Measurements from ENCODE around the gene NECTIN2.
"Not testable (repeated sequence)": the region's sequence is repeated elsewhere in the genome, so short reads cannot be mapped to it uniquely, and the experiment has no call there.

The NECTIN2 gene

DNA sequence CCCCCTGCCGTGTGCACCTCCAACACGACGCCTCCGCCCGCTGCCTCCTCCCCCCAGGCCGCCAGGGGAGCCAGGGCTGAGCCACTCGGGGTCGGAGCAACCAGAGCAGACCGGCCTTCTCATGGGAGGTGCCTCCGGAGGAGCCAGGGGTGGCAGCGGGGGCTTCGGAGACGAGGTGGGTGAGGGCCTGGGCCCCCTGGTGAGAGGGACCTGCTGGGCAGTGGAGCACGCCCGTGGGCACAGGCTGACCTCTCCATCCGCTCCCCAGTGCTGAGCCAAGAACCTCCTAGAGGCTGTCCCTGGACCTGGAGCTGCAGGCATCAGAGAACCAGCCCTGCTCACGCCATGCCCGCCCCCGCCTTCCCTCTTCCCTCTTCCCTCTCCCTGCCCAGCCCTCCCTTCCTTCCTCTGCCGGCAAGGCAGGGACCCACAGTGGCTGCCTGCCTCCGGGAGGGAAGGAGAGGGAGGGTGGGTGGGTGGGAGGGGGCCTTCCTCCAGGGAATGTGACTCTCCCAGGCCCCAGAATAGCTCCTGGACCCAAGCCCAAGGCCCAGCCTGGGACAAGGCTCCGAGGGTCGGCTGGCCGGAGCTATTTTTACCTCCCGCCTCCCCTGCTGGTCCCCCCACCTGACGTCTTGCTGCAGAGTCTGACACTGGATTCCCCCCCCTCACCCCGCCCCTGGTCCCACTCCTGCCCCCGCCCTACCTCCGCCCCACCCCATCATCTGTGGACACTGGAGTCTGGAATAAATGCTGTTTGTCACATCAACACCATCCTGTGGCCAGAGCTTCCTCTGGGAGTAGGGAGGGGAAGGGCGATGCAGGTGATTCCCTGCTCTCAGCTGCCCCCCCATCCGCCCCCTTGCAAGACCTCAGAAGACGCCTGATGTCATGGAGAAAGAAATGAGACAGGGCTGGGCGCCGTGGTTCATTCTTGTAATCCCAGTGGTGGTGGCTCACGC lies 25.2 kb upstream of the NECTIN2 start:
- in situ Hi-C loops (cut with HindIII; ENCODE audit: low pct_unique_long_range_greater_than_20kb, low sequenced_read_pairs) = no loop called here
- DNase-seq (ENCODE audit: low read depth in 1 of 2, low spot score in 1 of 2) = no peak
- no peak for TF ChIP-seq JUND (IDR thresholded peaks at IDR 0.05; ENCODE audit: low read depth)

DNA sequence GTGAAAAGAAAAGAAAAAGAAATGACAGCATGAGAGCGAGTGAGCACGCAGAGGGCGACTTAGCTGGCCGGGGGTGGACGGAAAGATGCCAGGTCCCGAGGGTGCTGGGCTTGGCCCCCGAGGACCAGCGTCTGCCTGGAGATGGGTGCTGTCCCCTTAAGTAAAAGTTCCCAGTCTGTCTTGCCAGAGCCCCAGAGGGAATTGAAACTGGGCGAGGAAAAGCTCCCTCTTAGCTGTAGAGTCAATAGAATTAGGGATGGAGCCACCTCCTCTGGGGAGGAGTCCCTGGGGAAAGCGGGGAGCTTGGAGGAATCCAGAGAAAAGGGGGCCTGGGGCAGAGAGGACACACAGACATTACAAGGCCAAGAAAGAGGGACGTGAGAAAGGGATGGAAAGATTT lies 23.9 kb upstream of the NECTIN2 start:
- no peak for TF ChIP-seq JUND (IDR thresholded peaks at IDR 0.05; ENCODE audit: low read depth)
- no peak for DNase-seq (ENCODE audit: low read depth in 1 of 2, low spot score in 1 of 2)
- in situ Hi-C loops (cut with HindIII; ENCODE audit: low pct_unique_long_range_greater_than_20kb, low sequenced_read_pairs) = no loop called here

DNA sequence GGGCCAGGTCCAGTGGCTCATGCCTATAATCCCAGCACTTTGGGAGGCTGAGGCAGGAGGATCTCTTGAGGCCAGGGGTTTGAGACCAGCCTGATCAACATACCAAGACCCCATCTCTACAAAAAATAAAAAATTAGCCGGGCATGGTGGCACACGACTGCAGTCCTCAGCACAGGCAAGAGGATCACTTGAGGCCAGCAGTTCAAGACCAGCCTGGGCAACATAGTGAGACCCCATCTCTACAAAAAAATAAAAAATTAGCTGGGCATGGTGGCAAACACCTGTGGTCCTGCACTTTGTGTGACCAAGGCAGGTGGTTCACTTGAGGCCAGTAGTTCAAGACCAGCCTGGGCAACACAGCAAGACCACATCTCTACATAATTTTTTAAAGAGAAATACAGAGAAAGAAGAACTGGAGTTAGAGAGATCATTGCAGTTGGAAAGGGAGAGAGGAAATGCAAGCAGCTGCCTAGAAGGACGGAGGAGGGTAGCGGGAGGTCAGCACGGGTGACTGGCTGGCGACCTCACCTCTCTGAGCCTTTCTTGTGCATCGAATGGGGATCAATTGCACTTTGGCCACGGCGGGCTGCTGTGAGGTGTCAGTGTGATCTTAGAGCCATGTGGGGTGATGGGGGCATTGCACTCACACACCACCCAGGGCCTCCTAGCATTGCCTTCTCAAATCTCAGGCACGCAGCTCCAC lies 23.3 kb upstream of the NECTIN2 start:
- TF ChIP-seq JUND (IDR thresholded peaks at IDR 0.05; ENCODE audit: low read depth) = no peak
- in situ Hi-C loops (cut with HindIII; ENCODE audit: low pct_unique_long_range_greater_than_20kb, low sequenced_read_pairs) = no loop called here
- DNase-seq (ENCODE audit: low read depth in 1 of 2, low spot score in 1 of 2) = no peak

DNA sequence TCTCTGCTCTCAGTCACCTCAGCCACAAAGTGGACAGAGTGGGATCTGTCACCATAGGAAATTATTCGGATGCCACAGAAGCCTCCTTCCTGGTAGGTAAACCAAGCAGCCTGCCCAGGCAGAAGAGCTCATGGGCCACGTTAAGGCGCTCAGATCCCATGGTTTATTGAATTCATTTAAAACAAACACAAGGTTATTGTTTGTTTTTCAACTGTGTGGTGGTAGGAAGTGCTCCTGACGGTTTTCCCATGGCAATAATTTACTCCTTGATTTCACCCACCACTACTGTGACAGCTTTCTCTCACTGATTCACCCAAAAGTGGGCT lies 22.8 kb upstream of the NECTIN2 start:
- TF ChIP-seq JUND (IDR thresholded peaks at IDR 0.05; ENCODE audit: low read depth) = no peak
- in situ Hi-C loops (cut with HindIII; ENCODE audit: low pct_unique_long_range_greater_than_20kb, low sequenced_read_pairs) = no loop called here

DNA sequence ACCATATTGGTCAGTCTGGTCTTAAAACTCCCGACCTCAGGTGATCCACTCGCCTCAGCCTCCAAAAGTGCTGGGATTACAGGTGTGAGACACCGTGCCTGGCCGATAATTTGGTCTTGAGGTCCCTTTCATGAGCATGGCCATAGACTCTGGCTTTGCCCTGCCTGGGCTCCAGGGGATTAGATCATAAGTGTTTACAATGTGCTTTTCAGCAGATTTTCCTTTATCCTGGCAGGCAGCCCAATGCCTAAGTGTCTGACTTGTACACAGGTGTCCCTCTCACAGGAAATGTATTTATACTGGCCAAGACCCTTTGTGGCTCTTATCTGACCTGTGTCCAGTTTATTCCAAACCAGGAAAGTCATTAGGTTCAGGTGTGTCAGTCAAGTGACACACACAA lies 21.3 kb upstream of the NECTIN2 start:
- DNase-seq (ENCODE audit: low read depth in 1 of 2, low spot score in 1 of 2) = no peak
- in situ Hi-C loops (cut with HindIII; ENCODE audit: low pct_unique_long_range_greater_than_20kb, low sequenced_read_pairs) = no loop called here
- TF ChIP-seq JUND (IDR thresholded peaks at IDR 0.05; ENCODE audit: low read depth) = no peak

More for the DNA sequence above, 22.8 kb upstream of the NECTIN2 start:
- DNase-seq (ENCODE audit: low read depth in 1 of 2, low spot score in 1 of 2) = no peak

DNA sequence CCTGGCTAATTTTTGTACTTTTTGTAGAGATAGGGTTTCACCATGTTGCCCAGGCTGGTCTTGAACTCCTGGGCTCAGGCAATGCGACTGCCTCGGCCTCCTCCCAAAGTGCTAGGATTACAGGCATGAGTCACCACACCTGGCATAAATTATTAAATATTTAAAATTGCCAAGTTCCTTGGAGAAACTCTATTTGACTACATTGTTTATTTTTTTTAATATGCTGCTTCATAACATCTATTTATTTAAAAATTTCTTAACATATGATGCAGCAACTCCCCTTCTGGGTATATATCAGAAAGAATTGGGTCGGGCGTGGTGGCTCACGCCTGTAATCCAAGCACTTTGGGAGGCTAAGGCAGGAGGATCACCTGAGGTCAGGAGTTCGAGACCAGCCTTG lies 13.2 kb upstream of the NECTIN2 start:
- in situ Hi-C loops (cut with HindIII; ENCODE audit: low pct_unique_long_range_greater_than_20kb, low sequenced_read_pairs) = not testable (repeated sequence)

DNA sequence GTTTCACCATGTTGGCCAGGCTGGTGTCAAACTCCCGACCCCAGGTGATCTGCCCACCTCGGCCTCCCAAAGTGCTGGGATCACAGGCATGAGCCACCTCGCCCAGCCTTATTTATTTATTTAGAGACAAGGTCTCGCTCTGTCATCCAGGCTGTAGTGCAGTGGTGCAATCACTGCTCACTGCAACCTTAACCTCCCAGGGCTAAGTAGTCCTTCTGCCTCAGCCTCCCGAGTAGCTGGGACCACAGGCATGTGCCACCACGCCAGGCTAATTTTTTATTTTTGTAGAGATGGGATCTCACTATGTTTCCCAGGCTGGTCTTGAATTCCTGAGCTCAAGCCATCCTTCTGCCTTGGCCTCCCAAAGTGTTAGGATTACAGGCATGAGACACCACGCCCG lies 11.7 kb upstream of the NECTIN2 start:
- in situ Hi-C loops (cut with HindIII; ENCODE audit: low pct_unique_long_range_greater_than_20kb, low sequenced_read_pairs); DNase-seq (ENCODE audit: low read depth in 1 of 2, low spot score in 1 of 2): not testable (repeated sequence)

More for the DNA sequence above, 13.2 kb upstream of the NECTIN2 start:
- not testable (repeated sequence) for DNase-seq (ENCODE audit: low read depth in 1 of 2, low spot score in 1 of 2)

DNA sequence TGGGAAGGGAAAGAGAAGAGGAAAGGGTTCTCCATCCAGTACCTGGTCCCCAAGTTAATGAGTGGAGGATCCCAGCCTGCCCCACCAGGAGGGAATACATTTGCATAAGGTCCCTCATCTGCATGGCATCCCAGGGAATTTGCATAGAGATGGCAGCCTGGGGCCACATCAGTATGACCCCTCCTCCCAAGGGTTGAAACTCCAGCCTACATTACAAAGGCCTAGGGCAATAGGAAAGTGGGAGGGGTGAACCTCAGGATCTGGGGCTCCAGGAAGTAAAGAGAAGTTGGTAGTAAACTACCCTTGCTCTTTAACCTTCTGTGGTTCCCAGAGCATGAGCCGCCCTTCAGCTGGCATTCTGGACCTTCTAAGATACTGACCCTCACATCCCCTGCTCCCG lies 6.8 kb upstream of the NECTIN2 start:
- in situ Hi-C loops (cut with HindIII; ENCODE audit: low pct_unique_long_range_greater_than_20kb, low sequenced_read_pairs) = no loop called here
- TF ChIP-seq JUND (IDR thresholded peaks at IDR 0.05; ENCODE audit: low read depth) = no peak
- no peak for DNase-seq (ENCODE audit: low read depth in 1 of 2, low spot score in 1 of 2)

DNA sequence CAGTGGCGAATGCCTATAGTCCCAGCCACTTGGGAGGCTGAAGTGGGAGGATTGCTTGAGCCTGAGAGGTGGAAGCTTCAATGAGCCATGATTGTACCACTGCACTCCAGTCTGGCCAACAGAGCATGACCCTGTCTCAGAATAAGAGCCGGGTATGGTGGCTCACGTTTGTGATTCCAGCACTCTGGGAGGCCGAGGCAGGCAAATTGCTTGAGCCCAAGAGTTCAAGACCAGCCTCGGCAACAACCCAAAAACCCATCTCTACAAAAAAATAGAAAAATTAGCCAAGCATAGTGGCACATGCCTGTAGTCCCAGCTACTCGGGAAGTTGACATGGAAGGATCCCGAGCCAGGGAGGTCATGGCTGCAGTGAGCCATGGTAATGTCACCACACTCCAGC lies 5.3 kb upstream of the NECTIN2 start:
- no peak for TF ChIP-seq JUND (IDR thresholded peaks at IDR 0.05; ENCODE audit: low read depth)
- in situ Hi-C loops (cut with HindIII; ENCODE audit: low pct_unique_long_range_greater_than_20kb, low sequenced_read_pairs) = no loop called here
- no peak for DNase-seq (ENCODE audit: low read depth in 1 of 2, low spot score in 1 of 2)

DNA sequence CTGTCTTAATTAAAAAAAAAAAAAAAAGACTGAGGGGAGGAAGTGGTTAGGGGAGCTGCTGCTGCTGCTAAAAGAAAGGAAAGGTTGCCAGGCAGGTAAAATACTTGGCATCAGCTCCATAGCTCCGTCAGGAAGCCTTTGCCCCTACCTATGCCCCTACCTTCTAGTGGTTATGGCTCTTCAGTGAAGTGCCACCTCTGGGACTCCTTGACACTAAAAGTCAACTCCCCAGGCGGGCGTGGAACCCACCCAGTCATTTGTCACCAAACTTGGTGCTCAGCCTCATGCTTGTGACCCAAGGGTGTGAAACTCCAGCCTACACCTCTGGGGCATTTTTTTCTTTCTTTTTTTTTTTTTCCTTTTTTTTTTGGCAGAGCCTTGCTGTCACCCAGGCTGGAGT lies 4.9 kb upstream of the NECTIN2 start:
- no peak for DNase-seq (ENCODE audit: low read depth in 1 of 2, low spot score in 1 of 2)
- in situ Hi-C loops (cut with HindIII; ENCODE audit: low pct_unique_long_range_greater_than_20kb, low sequenced_read_pairs) = no loop called here
- no peak for TF ChIP-seq JUND (IDR thresholded peaks at IDR 0.05; ENCODE audit: low read depth)

DNA sequence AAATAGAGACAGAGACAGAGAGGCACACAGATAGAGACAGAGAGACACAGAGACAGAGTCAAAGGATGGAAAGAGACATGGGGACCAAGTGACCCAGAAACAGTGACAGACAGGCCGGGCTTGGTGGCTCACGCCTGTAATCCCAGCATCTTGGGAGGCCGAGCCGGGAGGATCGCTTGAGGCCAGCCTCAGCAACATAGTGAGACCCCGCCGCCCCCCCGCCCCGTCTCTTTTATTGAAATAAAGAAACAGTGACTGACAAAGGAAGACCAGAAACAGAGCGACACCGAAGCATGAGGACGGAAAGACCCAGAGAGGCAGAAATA lies 848 bp upstream of the NECTIN2 start:
- in situ Hi-C loops (cut with HindIII; ENCODE audit: low pct_unique_long_range_greater_than_20kb, low sequenced_read_pairs) = no loop called here
- DNase-seq (ENCODE audit: low read depth in 1 of 2, low spot score in 1 of 2) = no peak
- TF ChIP-seq JUND (IDR thresholded peaks at IDR 0.05; ENCODE audit: low read depth) = no peak

DNA sequence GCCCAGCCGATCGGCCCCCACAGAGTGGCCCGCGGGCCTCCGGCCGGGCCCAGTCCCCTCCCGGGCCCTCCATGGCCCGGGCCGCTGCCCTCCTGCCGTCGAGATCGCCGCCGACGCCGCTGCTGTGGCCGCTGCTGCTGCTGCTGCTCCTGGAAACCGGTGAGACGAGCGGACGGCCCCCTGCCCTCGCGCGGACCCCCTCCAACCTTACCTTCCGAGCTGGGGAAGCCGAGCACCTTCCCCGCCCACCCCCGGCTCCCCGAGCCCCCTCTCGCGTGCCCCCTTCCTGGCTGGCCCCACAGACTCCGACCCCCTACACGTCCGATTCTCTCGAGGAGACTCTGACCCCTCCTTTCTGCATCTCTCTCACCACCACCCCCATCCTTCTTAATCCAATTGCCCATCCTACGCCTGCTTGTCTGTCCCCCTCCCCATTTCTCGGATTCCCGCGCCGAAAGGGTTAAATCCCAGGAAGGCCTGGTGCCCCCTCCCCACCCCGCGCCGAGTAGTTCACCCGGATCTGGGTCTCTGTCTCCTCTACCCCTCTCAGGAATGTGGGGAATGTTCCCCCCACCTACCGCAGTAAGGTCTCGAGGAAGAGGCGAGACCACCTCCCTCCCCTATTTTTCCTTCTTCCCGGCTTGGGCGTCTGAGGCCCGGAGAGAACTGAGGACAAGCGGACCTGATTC lies 502 bp downstream of the NECTIN2 start:
- in situ Hi-C loops (cut with HindIII; ENCODE audit: low pct_unique_long_range_greater_than_20kb, low sequenced_read_pairs) = no loop called here
- DNase-seq (ENCODE audit: low read depth in 1 of 2, low spot score in 1 of 2) = no peak
- no peak for TF ChIP-seq JUND (IDR thresholded peaks at IDR 0.05; ENCODE audit: low read depth)
